ENCODE data around the gene FRMD3. TPM values are rescaled to one million over a fixed set of nuclear protein-coding genes. Genes with fewer than 3 reads are reported as not detected.
"Not testable (repeated sequence)": the region's sequence is repeated elsewhere in the genome, so short reads cannot be mapped to it uniquely, and the experiment has no call there.

The FRMD3 gene
- total RNA-seq, 2 experiments from 2014 or later, result 0.62 to 1.1 TPM

DNA sequence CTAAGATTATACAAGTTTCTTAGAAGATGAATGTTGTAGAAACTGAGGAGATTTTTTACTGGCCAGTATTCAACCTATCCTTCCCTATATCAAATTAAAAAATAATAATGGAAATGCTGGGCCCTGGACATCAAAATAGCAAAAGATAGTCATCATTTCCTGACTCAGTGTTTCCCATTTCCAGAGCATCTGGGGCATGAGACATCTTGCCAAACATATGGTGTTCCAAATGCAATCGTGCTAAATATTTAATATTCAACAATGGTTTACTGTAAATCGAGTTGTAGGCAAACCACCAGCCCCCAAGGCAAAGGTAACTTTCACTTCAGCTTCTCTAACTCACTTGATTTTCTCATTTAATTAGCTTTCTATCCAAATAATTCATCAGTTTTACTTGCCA, 152.9 kb downstream of the FRMD3 start:
- POLR2A ChIA-PET, result no interaction called here
- Mint-ChIP-seq H3K27me3 (no peaks in the 10 kb centered on the region), H3K36me3 (ENCODE audit: low read depth) (no peaks in the 10 kb centered on the region), H3K9me3 (no peaks in the 10 kb centered on the region), H3K27ac (no peak overlapping the region), H3K4me1 (no peaks in the 10 kb centered on the region), H3K4me3 (no peak overlapping the region)
- CTCF ChIA-PET, result no interaction called here
- no peak for DNase-seq

DNA sequence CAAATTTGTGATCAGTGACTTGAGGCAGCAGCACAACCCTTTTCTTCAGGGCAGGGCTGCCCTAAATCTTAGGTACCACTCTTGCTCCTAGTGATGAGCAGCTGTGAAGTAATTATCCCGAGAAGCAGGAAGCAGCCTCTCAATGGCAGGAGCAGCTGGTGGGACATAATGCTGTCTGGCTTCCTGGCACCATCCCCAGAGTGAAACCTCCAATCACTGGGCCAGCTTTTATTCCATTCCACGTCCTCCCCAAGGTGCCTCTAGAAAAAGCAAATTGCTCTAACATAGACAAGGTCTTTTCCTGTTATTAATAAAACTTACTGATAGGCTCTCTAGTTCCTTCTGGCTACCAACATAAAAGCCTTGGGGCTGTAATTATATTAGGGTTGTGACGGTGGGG, 154.0 kb downstream of the FRMD3 start:
- no peaks in the 10 kb centered on the region for H3K36me3 Mint-ChIP-seq (ENCODE audit: low read depth)
- H3K27ac Mint-ChIP-seq, result no peak overlapping the region
- CTCF ChIA-PET, result no interaction called here
- no peaks in the 10 kb centered on the region for H3K4me1 Mint-ChIP-seq
- H3K27me3 Mint-ChIP-seq, result no peaks in the 10 kb centered on the region
- H3K4me3 Mint-ChIP-seq, result no peak overlapping the region
- no peak for DNase-seq
- POLR2A ChIA-PET, result no interaction called here
- H3K9me3 Mint-ChIP-seq, result no peaks in the 10 kb centered on the region

GRCh38 chr9:83383034-83383433, 155.2 kb downstream of the FRMD3 start:
- no peaks in the 10 kb centered on the region for H3K4me1 Mint-ChIP-seq
- ChIA-PET CTCF (no interaction called here), POLR2A (no interaction called here)
- no peaks in the 10 kb centered on the region for H3K36me3 Mint-ChIP-seq (ENCODE audit: low read depth)
- no peak overlapping the region for H3K4me3 Mint-ChIP-seq
- no peaks in the 10 kb centered on the region for H3K9me3 Mint-ChIP-seq
- no peaks in the 10 kb centered on the region for H3K27me3 Mint-ChIP-seq
- DNase-seq, result no peak
- H3K27ac Mint-ChIP-seq, result no peak overlapping the region

DNA sequence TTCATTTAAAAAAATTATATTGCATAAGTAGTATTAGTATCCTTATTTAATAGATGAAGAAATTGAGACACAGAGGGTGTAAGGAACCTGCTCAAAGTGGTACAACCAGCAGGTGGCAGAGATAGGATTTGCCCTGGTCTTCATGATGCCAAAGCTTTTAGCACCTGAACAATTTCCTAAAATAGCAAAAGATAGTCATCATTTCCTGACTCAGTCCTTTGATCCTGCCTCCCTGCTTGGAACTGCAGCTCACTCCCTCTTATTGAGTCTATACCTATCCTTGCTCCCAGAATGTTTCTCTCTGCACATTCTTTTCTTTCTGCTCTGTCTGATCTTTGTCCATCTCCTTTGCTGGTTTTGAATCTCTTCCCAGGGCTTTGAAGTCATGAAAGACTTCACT, 155.8 kb downstream of the FRMD3 start:
- H3K4me3 Mint-ChIP-seq, result no peak overlapping the region
- CTCF ChIA-PET, result no interaction called here
- no peak for DNase-seq
- no peaks in the 10 kb centered on the region for H3K36me3 Mint-ChIP-seq (ENCODE audit: low read depth)
- H3K27ac Mint-ChIP-seq, result no peak overlapping the region
- no peaks in the 10 kb centered on the region for H3K4me1 Mint-ChIP-seq
- POLR2A ChIA-PET, result no interaction called here
- no peaks in the 10 kb centered on the region for H3K9me3 Mint-ChIP-seq
- H3K27me3 Mint-ChIP-seq, result no peaks in the 10 kb centered on the region

DNA sequence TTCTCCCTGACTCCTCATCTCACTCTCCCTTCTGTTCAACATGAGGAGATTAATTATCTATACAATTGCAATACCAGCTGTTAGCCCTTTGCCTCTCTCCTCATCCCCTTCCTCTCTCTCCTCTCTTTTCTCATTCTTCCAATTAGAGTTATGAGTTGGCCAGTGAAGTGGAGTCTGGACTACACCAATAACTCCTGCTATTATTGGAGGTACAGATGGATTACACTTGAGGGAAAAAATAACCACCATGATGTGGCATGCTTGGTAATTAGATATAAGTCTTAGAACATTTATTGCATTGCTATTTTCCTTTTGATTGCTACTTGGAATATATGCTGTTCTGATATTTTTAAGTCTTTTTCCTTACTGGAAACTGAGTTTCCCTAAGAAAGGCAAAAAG, 159.2 kb downstream of the FRMD3 start:
- no peaks in the 10 kb centered on the region for H3K36me3 Mint-ChIP-seq (ENCODE audit: low read depth)
- no peak overlapping the region for H3K27ac Mint-ChIP-seq
- H3K4me1 Mint-ChIP-seq, result no peaks in the 10 kb centered on the region
- no peaks in the 10 kb centered on the region for H3K9me3 Mint-ChIP-seq
- no peak for DNase-seq
- ChIA-PET CTCF (no interaction called here), POLR2A (no interaction called here)
- no peaks in the 10 kb centered on the region for H3K27me3 Mint-ChIP-seq
- no peak overlapping the region for H3K4me3 Mint-ChIP-seq

DNA sequence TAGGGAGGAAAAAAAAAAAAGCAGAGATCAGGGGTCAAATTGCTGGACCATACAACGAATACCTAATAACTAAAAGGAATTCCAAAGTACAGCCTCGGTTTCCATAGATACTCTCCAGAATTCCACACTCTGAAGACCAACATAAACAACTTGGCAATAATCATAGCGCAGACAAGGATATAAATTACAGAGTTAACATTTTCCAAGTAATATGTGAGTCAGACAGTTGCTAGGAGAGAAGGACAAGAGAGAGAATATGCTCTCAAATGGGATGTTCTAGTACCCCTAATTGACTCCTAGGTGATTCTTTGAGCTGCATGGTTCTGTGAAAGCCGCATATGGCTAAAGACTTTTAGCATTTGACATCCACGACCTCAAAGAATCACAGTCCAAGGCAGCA, 165.2 kb downstream of the FRMD3 start:
- ChIA-PET POLR2A (no interaction called here), CTCF (no interaction called here)
- Mint-ChIP-seq H3K27me3 (no peaks in the 10 kb centered on the region), H3K36me3 (ENCODE audit: low read depth) (no peaks in the 10 kb centered on the region), H3K4me3 (no peak overlapping the region), H3K4me1 (no peaks in the 10 kb centered on the region), H3K27ac (no peak overlapping the region), H3K9me3 (no peaks in the 10 kb centered on the region)
- no peak for DNase-seq

DNA sequence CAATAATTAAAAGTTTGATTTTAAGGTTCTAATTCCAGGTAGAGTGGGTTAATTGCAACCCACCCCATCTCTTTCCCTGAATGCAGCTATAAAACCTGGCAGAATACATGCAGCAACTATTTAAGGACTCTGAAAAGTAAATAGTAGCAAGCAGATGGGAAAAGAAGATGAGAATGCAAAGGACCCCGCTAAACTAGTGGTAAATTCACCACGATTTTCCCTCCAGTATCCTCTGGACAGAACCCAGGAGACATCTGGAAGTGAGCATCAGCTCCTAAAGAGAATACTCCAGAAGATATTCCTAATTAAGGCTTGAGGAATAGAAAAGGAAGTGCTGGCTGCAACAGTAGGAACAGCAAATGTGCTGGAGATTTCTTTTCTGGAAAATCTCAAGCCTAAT, 170.9 kb downstream of the FRMD3 start:
- no peaks in the 10 kb centered on the region for H3K27me3 Mint-ChIP-seq
- no peak overlapping the region for H3K27ac Mint-ChIP-seq
- no peak overlapping the region for H3K4me3 Mint-ChIP-seq
- no peaks in the 10 kb centered on the region for H3K36me3 Mint-ChIP-seq (ENCODE audit: low read depth)
- CTCF ChIA-PET, result no interaction called here
- H3K4me1 Mint-ChIP-seq, result no peaks in the 10 kb centered on the region
- no peaks in the 10 kb centered on the region for H3K9me3 Mint-ChIP-seq
- no peak for DNase-seq
- POLR2A ChIA-PET, result no interaction called here

GRCh38 chr9:83362341-83362995, 175.7 kb downstream of the FRMD3 start:
- POLR2A ChIA-PET, result interaction anchor here (0.7 kb wide), 1 partner anchor 43 kb away, joined by 4 read pairs; no protein-coding TSS in a partner anchor
- CTCF ChIA-PET, result no interaction called here
- no peak overlapping the region for H3K27ac Mint-ChIP-seq
- H3K4me1 Mint-ChIP-seq, result no peaks in the 10 kb centered on the region
- DNase-seq, result no peak
- no peaks in the 10 kb centered on the region for H3K36me3 Mint-ChIP-seq (ENCODE audit: low read depth)
- no peaks in the 10 kb centered on the region for H3K9me3 Mint-ChIP-seq
- no peak overlapping the region for H3K4me3 Mint-ChIP-seq
- no peaks in the 10 kb centered on the region for H3K27me3 Mint-ChIP-seq

DNA sequence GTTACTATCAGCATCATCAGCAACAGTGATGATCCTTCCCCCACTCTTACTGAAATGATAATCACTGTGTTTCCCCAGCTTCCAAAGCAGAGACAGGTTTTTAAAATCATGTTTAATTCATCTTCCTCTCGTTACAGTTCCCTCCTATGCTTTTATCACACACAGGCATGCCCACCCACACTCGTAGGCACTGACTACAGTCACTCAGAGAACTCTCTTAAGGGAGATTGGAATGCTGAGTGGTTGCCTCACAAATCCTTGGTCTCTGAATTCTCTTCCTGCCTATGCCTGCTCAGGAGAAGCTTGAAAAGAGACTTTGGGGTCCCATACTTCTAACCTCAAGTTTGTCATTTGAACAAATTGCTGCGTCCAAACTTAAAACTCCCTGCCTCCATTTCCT, 179.2 kb downstream of the FRMD3 start:
- Mint-ChIP-seq H3K27ac (no peak overlapping the region), H3K27me3 (no peaks in the 10 kb centered on the region), H3K4me1 (no peaks in the 10 kb centered on the region), H3K36me3 (ENCODE audit: low read depth) (no peaks in the 10 kb centered on the region), H3K4me3 (no peak overlapping the region), H3K9me3 (no peaks in the 10 kb centered on the region)
- no peak for DNase-seq
- CTCF ChIA-PET, result no interaction called here
- POLR2A ChIA-PET, result no interaction called here

DNA sequence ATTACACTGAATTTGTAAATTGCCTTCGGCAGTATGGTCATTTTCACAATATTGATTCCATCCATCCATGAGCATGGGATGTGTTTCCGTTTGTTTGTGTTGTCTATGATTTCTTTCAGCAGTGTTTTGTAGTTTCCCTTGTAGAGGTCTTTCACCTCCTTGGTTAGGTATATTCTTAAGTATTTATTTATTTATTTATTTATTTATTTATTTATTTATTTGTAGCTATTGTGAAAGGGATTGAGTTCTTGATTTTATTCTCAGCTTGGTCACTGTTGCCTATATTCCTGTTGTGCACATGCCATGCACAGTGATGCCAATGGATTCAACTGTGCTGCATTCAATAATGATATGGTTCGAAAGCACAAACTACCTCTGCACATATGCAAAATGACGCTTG, 179.7 kb downstream of the FRMD3 start:
- CTCF ChIA-PET; H3K27me3 Mint-ChIP-seq; H3K27ac Mint-ChIP-seq; H3K36me3 Mint-ChIP-seq (ENCODE audit: low read depth); DNase-seq; H3K4me3 Mint-ChIP-seq; POLR2A ChIA-PET; H3K4me1 Mint-ChIP-seq; H3K9me3 Mint-ChIP-seq: not testable (repeated sequence)

GRCh38 chr9:83355729-83356151, 182.5 kb downstream of the FRMD3 start:
- Mint-ChIP-seq H3K4me3 (no peak overlapping the region), H3K27me3 (no peaks in the 10 kb centered on the region), H3K9me3 (no peaks in the 10 kb centered on the region), H3K4me1 (no peaks in the 10 kb centered on the region), H3K27ac (no peak overlapping the region), H3K36me3 (ENCODE audit: low read depth) (no peaks in the 10 kb centered on the region)
- ChIA-PET CTCF (interaction anchor here (1.3 kb wide), 1 partner anchor 21 kb away, joined by 4 read pairs; no protein-coding TSS in a partner anchor), POLR2A (no interaction called here)
- no peak for DNase-seq

- H3K27ac Mint-ChIP-seq, result no peak overlapping the region
- H3K36me3 Mint-ChIP-seq (ENCODE audit: low read depth), result no peaks in the 10 kb centered on the region
- POLR2A ChIA-PET, result no interaction called here
- no peaks in the 10 kb centered on the region for H3K9me3 Mint-ChIP-seq
- no peak for DNase-seq
- no peaks in the 10 kb centered on the region for H3K4me1 Mint-ChIP-seq
- CTCF ChIA-PET, result interaction anchor here (1.3 kb wide), 1 partner anchor 20 kb away, joined by 4 read pairs; no protein-coding TSS in a partner anchor
- no peaks in the 10 kb centered on the region for H3K27me3 Mint-ChIP-seq
- H3K4me3 Mint-ChIP-seq, result no peak overlapping the region
These were observed 183.2 kb downstream of the FRMD3 start for GRCh38 chr9:83355024-83355444.

DNA sequence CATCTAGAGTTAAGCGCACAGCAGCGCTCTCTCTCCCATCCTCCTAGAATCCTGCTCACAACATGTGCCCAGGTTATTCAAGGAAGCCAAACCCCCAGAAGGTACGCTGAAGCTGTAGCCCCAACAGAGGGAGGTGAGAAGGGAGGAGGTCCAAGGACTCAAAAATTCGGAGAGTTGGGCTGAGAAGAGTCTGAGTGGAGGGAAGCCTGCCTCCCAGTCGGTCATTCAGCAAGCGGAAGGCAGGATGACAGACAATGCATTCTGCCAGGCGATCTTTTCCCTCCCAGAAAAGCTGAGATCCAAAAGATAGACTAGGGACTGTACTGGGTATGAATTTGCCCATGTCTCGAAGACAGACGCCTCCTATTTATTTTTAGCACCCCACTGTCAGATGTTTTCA, 189.2 kb downstream of the FRMD3 start:
- POLR2A ChIA-PET, result no interaction called here
- H3K27ac Mint-ChIP-seq, result no peak overlapping the region
- H3K4me1 Mint-ChIP-seq, result no peaks in the 10 kb centered on the region
- no peak overlapping the region for H3K4me3 Mint-ChIP-seq
- no peaks in the 10 kb centered on the region for H3K36me3 Mint-ChIP-seq (ENCODE audit: low read depth)
- H3K27me3 Mint-ChIP-seq, result no peaks in the 10 kb centered on the region
- no peaks in the 10 kb centered on the region for H3K9me3 Mint-ChIP-seq
- CTCF ChIA-PET, result no interaction called here
- no peak for DNase-seq

DNA sequence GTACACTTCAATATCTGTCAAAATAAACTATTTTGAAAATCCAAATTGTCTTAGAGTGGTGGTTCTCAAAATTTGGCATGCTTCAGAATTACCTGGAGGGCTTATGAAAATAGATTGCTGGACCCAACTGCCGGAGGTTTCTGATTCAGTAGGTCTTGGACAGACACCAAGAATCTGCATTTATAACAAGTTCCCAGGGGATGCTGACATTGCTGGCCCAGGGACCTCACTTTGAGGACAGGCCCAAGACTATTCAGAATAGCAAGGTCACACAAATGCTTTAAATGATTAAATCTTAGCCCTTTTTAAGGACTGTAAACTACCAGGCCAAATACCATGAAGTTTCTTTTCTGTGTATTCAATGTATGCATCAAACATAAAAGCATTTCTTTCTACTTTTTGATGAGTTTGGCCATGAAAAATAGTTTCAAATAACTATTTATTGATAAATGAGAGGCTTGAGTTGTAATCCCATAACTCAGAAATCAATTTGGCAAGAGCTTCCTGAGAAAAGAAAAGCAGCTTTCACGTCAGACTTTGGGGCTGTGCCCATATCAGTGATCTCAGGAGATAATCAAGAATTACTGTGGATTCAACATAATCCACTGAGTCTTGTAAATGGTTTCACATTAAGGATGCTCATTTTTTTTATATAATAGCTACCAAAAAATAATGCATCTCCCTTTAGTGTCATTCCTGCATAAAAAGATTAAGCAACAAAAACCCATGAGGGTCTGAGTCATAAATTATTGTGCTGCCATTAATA, 191.4 kb downstream of the FRMD3 start:
- Mint-ChIP-seq H3K27me3 (no peaks in the 10 kb centered on the region), H3K9me3 (no peaks in the 10 kb centered on the region), H3K4me1 (no peaks in the 10 kb centered on the region), H3K36me3 (ENCODE audit: low read depth) (no peaks in the 10 kb centered on the region), H3K4me3 (no peak overlapping the region), H3K27ac (no peak overlapping the region)
- ChIA-PET POLR2A (no interaction called here), CTCF (interaction anchor here (2.2 kb wide), 1 partner anchor 12 kb away, joined by 7 read pairs; no protein-coding TSS in a partner anchor)
- DNase-seq, result no peak

Data from activated CD4-positive, alpha-beta T cell treated with anti-CD3 and anti-CD28 coated beads, Interleukin-2, amount 10 ng/mL, durations not matched to agents 7 days and 5 days (primary cell).